GM12873 (cell line): ENCODE measurements around the gene GRAMD4.

Source experiments
- CTCF ChIP-seq: IDR thresholded peaks from 2 replicates; pipeline ENCODE4 v1.5.1; 2012; ENCODE audit warnings: low read depth, mild to moderate bottlenecking, moderate library complexity, low read length, control low read depth; ENCODE audit not compliant: insufficient read depth; ENCODE audit errors: missing control alignments

Gene GRAMD4

GRCh38 chr22:46604306-46604690 is 15.9 kb upstream of the GRAMD4 start:
- TF ChIP-seq CTCF, result no peak

- TF ChIP-seq CTCF, result no peak
Observed at GRCh38 chr22:46605117-46605516, 15.1 kb upstream of the GRAMD4 start.

GRCh38 chr22:46606886-46607285 is 13.3 kb upstream of the GRAMD4 start:
- TF ChIP-seq CTCF, result no peak

GRCh38 chr22:46607483-46608114 is 12.6 kb upstream of the GRAMD4 start:
- no peak for TF ChIP-seq CTCF

- TF ChIP-seq CTCF, result no peak
Observed at GRCh38 chr22:46609175-46609690, 11.0 kb upstream of the GRAMD4 start.

GRCh38 chr22:46609724-46610201 is 10.4 kb upstream of the GRAMD4 start:
- no peak for TF ChIP-seq CTCF

- TF ChIP-seq CTCF, result no peak
Observed at GRCh38 chr22:46610356-46610755, 9.8 kb upstream of the GRAMD4 start.
